H1 (cell line): ENCODE results near the gene GLS. TPM values are rescaled to one million over a fixed set of nuclear protein-coding genes. Genes with fewer than 3 reads are reported as not detected.

Source experiments
- HDAC2 ChIP-seq, 2 experiments: fragments of 300-600 bp in 1 of 2; sonication (generic) in 1 of 2; IDR thresholded peaks; 2 replicates each; pipeline ENCODE4 v1.6.1; 2011 to 2012; ENCODE audit warnings: low read depth in 2 of 2, low read length in 2 of 2, mild to moderate bottlenecking in 2 of 2, moderate library complexity in 2 of 2, borderline replicate concordance in 1 of 2, inconsistent platforms in 1 of 2
- KDM1A ChIP-seq: fragments of 200-600, 300-600 bp; sonication (generic); IDR thresholded peaks from 2 replicates; pipeline ENCODE4 v1.7.1; 2016; ENCODE audit warnings: mild to moderate bottlenecking, low read length, borderline replicate concordance
- SP1 ChIP-seq: IDR thresholded peaks from 2 replicates; pipeline ENCODE4 v1.6.1; 2011; ENCODE audit warnings: low read depth, low read length
- SUZ12 ChIP-seq: fragments of 200-600 bp; sonication (generic); IDR thresholded peaks from 2 replicates; pipeline ENCODE4 v1.6.1; 2012; ENCODE audit warnings: mild to moderate bottlenecking, inconsistent platforms, low read length, moderate library complexity, mixed read lengths
- polyA plus RNA-seq, 7 experiments: library from polyadenylated mRNA; depleted of rRNA in 3 of 7; stranded (reverse) in 5 of 7; unstranded in 2 of 7; fragments of >200 nt in 5 of 7; fragments of 200-250 nt in 2 of 7; gene quantifications; 1 replicate in 5 of 7; 2 replicates in 1 of 7; 4 replicates in 1 of 7; pipeline versions ENCODE4 v1.2.1 to v1.2.3, GENCODE V29; 2011 to 2013; ENCODE audit warnings: missing spikeins in 2 of 7, mixed read lengths in 2 of 7
- total RNA-seq: library from RNA; stranded (reverse); fragmentation: NEBNext Ultra II Directional; extraction: Animal tissue kit (Norgen Biotek cat#: 25700); gene quantifications from 2 replicates; pipeline ENCODE4 v1.2.1, GENCODE V29; 2021
- TF ChIP-seq, protein P1 (sequence below): IDR thresholded peaks from 2 replicates; pipeline ENCODE4 v1.6.1; 2012; ENCODE audit warnings: low read length, inconsistent platforms
- TF ChIP-seq, protein P2 (sequence below): fragments of 300-600 bp; sonication (generic); IDR thresholded peaks from 2 replicates; pipeline ENCODE4 v1.7.1; 2012; ENCODE audit warnings: low read length, moderate library complexity, mild to moderate bottlenecking, inconsistent platforms; ENCODE audit not compliant: insufficient replicate concordance
- TF ChIP-seq, protein P3 (sequence below): IDR thresholded peaks from 2 replicates; pipeline ENCODE4 v1.6.1; 2012; ENCODE audit warnings: inconsistent platforms

The GLS gene
- total and polyA plus RNA-seq, 2 of the 8 experiments (the other 6 are each of a cell fraction or from before 2014, with no cell fraction given) = 15.7 to 89.8 TPM

DNA sequence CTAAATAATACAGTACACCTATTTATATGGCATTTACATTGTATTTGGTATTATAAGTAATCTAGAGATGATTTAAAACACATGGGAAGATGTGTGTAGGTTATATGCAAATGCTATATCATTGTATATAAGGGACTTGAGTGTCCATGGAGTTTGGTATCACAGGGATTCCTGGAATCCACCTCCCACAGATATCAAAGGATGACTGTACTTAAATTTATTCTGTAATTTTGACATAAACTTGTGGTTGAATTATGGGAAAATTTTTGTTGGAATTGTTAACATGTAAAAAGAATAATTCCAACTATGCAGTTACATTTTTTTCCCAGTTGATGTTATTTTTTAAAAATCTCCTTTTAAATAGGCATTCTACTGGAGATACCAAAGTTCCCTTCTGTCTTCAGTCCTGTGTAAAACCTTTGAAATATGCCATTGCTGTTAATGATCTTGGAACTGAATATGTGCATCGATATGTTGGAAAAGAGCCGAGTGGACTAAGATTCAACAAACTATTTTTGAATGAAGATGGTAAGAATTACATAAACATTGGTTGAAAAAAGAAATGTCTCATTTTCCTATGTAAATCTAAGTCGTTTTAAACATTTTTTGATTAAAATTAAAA, 24.1 kb downstream of the GLS start (continued):
- TF ChIP-seq, protein P1, sequence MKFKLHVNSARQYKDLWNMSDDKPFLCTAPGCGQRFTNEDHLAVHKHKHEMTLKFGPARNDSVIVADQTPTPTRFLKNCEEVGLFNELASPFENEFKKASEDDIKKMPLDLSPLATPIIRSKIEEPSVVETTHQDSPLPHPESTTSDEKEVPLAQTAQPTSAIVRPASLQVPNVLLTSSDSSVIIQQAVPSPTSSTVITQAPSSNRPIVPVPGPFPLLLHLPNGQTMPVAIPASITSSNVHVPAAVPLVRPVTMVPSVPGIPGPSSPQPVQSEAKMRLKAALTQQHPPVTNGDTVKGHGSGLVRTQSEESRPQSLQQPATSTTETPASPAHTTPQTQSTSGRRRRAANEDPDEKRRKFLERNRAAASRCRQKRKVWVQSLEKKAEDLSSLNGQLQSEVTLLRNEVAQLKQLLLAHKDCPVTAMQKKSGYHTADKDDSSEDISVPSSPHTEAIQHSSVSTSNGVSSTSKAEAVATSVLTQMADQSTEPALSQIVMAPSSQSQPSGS = no peak
- TF ChIP-seq SP1 (no peak), HDAC2 (IDR thresholded peaks at IDR 0.05; ENCODE audit: borderline replicate concordance in 1 of 2, low read depth in 2 of 2, low read length in 2 of 2) (no peak), SUZ12 (no peak), KDM1A (no peak)
- TF ChIP-seq, protein P2, sequence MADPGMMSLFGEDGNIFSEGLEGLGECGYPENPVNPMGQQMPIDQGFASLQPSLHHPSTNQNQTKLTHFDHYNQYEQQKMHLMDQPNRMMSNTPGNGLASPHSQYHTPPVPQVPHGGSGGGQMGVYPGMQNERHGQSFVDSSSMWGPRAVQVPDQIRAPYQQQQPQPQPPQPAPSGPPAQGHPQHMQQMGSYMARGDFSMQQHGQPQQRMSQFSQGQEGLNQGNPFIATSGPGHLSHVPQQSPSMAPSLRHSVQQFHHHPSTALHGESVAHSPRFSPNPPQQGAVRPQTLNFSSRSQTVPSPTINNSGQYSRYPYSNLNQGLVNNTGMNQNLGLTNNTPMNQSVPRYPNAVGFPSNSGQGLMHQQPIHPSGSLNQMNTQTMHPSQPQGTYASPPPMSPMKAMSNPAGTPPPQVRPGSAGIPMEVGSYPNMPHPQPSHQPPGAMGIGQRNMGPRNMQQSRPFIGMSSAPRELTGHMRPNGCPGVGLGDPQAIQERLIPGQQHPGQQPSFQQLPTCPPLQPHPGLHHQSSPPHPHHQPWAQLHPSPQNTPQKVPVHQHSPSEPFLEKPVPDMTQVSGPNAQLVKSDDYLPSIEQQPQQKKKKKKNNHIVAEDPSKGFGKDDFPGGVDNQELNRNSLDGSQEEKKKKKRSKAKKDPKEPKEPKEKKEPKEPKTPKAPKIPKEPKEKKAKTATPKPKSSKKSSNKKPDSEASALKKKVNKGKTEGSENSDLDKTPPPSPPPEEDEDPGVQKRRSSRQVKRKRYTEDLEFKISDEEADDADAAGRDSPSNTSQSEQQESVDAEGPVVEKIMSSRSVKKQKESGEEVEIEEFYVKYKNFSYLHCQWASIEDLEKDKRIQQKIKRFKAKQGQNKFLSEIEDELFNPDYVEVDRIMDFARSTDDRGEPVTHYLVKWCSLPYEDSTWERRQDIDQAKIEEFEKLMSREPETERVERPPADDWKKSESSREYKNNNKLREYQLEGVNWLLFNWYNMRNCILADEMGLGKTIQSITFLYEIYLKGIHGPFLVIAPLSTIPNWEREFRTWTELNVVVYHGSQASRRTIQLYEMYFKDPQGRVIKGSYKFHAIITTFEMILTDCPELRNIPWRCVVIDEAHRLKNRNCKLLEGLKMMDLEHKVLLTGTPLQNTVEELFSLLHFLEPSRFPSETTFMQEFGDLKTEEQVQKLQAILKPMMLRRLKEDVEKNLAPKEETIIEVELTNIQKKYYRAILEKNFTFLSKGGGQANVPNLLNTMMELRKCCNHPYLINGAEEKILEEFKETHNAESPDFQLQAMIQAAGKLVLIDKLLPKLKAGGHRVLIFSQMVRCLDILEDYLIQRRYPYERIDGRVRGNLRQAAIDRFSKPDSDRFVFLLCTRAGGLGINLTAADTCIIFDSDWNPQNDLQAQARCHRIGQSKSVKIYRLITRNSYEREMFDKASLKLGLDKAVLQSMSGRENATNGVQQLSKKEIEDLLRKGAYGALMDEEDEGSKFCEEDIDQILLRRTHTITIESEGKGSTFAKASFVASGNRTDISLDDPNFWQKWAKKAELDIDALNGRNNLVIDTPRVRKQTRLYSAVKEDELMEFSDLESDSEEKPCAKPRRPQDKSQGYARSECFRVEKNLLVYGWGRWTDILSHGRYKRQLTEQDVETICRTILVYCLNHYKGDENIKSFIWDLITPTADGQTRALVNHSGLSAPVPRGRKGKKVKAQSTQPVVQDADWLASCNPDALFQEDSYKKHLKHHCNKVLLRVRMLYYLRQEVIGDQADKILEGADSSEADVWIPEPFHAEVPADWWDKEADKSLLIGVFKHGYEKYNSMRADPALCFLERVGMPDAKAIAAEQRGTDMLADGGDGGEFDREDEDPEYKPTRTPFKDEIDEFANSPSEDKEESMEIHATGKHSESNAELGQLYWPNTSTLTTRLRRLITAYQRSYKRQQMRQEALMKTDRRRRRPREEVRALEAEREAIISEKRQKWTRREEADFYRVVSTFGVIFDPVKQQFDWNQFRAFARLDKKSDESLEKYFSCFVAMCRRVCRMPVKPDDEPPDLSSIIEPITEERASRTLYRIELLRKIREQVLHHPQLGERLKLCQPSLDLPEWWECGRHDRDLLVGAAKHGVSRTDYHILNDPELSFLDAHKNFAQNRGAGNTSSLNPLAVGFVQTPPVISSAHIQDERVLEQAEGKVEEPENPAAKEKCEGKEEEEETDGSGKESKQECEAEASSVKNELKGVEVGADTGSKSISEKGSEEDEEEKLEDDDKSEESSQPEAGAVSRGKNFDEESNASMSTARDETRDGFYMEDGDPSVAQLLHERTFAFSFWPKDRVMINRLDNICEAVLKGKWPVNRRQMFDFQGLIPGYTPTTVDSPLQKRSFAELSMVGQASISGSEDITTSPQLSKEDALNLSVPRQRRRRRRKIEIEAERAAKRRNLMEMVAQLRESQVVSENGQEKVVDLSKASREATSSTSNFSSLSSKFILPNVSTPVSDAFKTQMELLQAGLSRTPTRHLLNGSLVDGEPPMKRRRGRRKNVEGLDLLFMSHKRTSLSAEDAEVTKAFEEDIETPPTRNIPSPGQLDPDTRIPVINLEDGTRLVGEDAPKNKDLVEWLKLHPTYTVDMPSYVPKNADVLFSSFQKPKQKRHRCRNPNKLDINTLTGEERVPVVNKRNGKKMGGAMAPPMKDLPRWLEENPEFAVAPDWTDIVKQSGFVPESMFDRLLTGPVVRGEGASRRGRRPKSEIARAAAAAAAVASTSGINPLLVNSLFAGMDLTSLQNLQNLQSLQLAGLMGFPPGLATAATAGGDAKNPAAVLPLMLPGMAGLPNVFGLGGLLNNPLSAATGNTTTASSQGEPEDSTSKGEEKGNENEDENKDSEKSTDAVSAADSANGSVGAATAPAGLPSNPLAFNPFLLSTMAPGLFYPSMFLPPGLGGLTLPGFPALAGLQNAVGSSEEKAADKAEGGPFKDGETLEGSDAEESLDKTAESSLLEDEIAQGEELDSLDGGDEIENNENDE = no peak
- TF ChIP-seq, protein P3, sequence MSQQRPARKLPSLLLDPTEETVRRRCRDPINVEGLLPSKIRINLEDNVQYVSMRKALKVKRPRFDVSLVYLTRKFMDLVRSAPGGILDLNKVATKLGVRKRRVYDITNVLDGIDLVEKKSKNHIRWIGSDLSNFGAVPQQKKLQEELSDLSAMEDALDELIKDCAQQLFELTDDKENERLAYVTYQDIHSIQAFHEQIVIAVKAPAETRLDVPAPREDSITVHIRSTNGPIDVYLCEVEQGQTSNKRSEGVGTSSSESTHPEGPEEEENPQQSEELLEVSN = no peak
